Loucy (cell line): ENCODE data around the gene ADCY9.

Source experiments
- EZH2phosphoT487 ChIP-seq: fragments of 200-600 bp; IDR thresholded peaks from 2 replicates; pipeline ENCODE4 v1.6.1; 2018; ENCODE audit warnings: antibody characterized with exemption, mild to moderate bottlenecking, moderate library complexity, borderline replicate concordance
- TF ChIP-seq, protein P1 (sequence below): fragments of 200-600 bp; sonication (generic); conservative IDR thresholded peaks from 2 replicates; pipeline ENCODE4 v1.5.1; 2014; ENCODE audit warnings: mild to moderate bottlenecking, antibody characterized with exemption, low read length

- no peak for TF ChIP-seq EZH2phosphoT487
- TF ChIP-seq, protein P1, sequence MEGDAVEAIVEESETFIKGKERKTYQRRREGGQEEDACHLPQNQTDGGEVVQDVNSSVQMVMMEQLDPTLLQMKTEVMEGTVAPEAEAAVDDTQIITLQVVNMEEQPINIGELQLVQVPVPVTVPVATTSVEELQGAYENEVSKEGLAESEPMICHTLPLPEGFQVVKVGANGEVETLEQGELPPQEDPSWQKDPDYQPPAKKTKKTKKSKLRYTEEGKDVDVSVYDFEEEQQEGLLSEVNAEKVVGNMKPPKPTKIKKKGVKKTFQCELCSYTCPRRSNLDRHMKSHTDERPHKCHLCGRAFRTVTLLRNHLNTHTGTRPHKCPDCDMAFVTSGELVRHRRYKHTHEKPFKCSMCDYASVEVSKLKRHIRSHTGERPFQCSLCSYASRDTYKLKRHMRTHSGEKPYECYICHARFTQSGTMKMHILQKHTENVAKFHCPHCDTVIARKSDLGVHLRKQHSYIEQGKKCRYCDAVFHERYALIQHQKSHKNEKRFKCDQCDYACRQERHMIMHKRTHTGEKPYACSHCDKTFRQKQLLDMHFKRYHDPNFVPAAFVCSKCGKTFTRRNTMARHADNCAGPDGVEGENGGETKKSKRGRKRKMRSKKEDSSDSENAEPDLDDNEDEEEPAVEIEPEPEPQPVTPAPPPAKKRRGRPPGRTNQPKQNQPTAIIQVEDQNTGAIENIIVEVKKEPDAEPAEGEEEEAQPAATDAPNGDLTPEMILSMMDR, result no peak
Measured at GRCh38 chr16:3995001-3995400, 121.2 kb downstream of the ADCY9 start.
